ENCODE measurements around the gene SUGCT. TPM values are rescaled to one million over a fixed set of nuclear protein-coding genes. Genes with fewer than 3 reads are reported as not detected.

Gene SUGCT
- total and polyA plus RNA-seq, 12 donors, result 8.4 to 96.4 (median 25.5) TPM

- no peaks in the 10 kb centered on the region for H3K9me3 ChIP-seq (replicated peaks in 1 of 3)
- peaks cover 0 to 25% of the 10 kb centered on the region in 2 donors for H3K36me3 ChIP-seq (replicated peaks in 1 of 2)
- WGBS, 4 donors, result 0 to 86% (median 72%) methylated on average over 1 of the region's 1 CpG
- H3K27ac ChIP-seq, result no peak overlapping the region
- peaks cover 30 to 61% of the 10 kb centered on the region in 2 donors for H3K4me1 ChIP-seq (replicated peaks in 1 of 2)
- TF ChIP-seq CTCF (IDR thresholded peaks at IDR 0.05), result no peak
- TF ChIP-seq POLR2A (IDR thresholded peaks at IDR 0.05), result no peak
- no peaks in the 10 kb centered on the region for H3K27me3 ChIP-seq
- H3K4me3 ChIP-seq, result no peak overlapping the region
- no peak for DNase-seq
- intact Hi-C loops (cut with DNase I), result no loop called here
Observed at GRCh38 chr7:40095230-40095629, 39.6 kb upstream of the SUGCT start.

GRCh38 chr7:40095695-40096327 lies 39.0 kb upstream of the SUGCT start:
- TF ChIP-seq CTCF (IDR thresholded peaks at IDR 0.05), result no peak
- no peak for TF ChIP-seq POLR2A (IDR thresholded peaks at IDR 0.05)
- Histone ChIP-seq H3K36me3 (replicated peaks in 1 of 2) (peaks cover 0 to 25% of the 10 kb centered on the region in 2 donors), H3K4me1 (replicated peaks in 1 of 2) (peaks cover 30 to 61% of the 10 kb centered on the region in 2 donors), H3K9me3 (replicated peaks in 1 of 3) (no peaks in the 10 kb centered on the region), H3K27me3 (no peaks in the 10 kb centered on the region), H3K4me3 (no peak overlapping the region), H3K27ac (peak overlapping the region in 3 of 5 donors; percentile 9 to 24 (median 17))
- WGBS, 4 donors, result 9 to 21% (median 14%) methylated on average over 1 of the region's 1 CpG
- DNase-seq, result no peak
- intact Hi-C loops (cut with DNase I), result no loop called here

GRCh38 chr7:40097728-40098127 lies 37.1 kb upstream of the SUGCT start:
- no peak for TF ChIP-seq CTCF (IDR thresholded peaks at IDR 0.05)
- no peak for TF ChIP-seq POLR2A (IDR thresholded peaks at IDR 0.05)
- intact Hi-C loops (cut with DNase I), result no loop called here
- Histone ChIP-seq H3K4me1 (replicated peaks in 1 of 2) (peaks cover 30 to 54% of the 10 kb centered on the region in 2 donors), H3K9me3 (replicated peaks in 1 of 3) (no peaks in the 10 kb centered on the region), H3K36me3 (replicated peaks in 1 of 2) (peaks cover 0 to 21% of the 10 kb centered on the region in 2 donors), H3K4me3 (no peak overlapping the region), H3K27me3 (no peaks in the 10 kb centered on the region), H3K27ac (no peak overlapping the region)
- WGBS, 4 donors, result 50 to 60% (median 55%) methylated on average over 2 of the region's 2 CpGs
- no peak for DNase-seq

GRCh38 chr7:40098810-40099209 lies 36.0 kb upstream of the SUGCT start:
- DNase-seq, result no peak
- Histone ChIP-seq H3K9me3 (replicated peaks in 1 of 3) (no peaks in the 10 kb centered on the region), H3K36me3 (replicated peaks in 1 of 2) (peaks cover 0 to 12% of the 10 kb centered on the region in 2 donors), H3K4me1 (replicated peaks in 1 of 2) (peaks cover 25 to 44% of the 10 kb centered on the region in 2 donors), H3K27me3 (no peaks in the 10 kb centered on the region), H3K4me3 (no peak overlapping the region), H3K27ac (no peak overlapping the region)
- TF ChIP-seq POLR2A (IDR thresholded peaks at IDR 0.05) (no peak), CTCF (IDR thresholded peaks at IDR 0.05) (no peak)
- intact Hi-C loops (cut with DNase I), result no loop called here
